Measurements from ENCODE around the gene ACP4.

ACP4 gene

GRCh38 chr19:50839712-50840655, 49.8 kb downstream of the ACP4 start:
- no peak for DNase-seq (ENCODE audit: low read depth in 2 of 2, low spot score in 1 of 2)

DNA sequence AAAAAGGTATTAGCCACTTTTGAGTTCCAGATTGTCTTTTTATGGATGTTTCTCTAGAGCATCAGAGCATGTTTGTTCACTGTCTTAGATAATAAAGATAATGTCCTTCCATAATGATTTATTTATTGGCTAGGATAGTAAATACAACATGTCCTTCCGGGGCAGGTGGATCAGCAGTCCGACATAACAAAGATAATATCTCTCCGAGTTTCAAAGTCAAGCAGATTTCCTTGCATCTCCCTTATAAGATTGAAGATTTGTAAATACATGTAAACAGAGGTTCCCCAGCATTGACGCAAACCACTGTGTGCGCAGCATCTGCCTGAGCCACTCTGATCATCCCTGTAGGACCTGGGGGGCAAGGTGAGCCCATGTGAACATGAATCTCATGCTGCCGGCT, 51.9 kb downstream of the ACP4 start:
- no peak for DNase-seq (ENCODE audit: low read depth in 2 of 2, low spot score in 1 of 2)

DNA sequence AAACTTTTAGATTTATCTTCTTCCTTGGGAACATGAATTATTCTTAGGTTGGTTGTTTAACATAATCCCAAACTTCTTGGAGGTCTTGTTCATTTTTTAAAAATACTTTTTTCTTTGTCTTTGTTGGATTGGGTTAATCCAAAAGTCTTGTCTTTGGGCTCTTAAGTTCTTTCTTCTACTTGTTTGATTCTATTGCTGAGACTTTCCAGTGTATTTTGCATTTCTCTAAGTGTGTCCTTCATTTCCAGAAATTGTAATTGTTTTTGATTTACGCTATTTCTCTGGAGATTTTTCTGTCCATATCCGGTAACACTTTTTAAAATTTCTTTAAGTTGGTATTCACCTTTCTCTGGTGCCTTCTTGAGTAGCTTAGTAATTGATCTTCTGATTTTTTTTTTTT, 53.0 kb downstream of the ACP4 start:
- DNase-seq (ENCODE audit: low read depth in 2 of 2, low spot score in 1 of 2), result no peak

GRCh38 chr19:50843701-50844221, 53.5 kb downstream of the ACP4 start:
- DNase-seq (ENCODE audit: low read depth in 2 of 2, low spot score in 1 of 2), result no peak

GRCh38 chr19:50844296-50844935, 54.2 kb downstream of the ACP4 start:
- DNase-seq (ENCODE audit: low read depth in 2 of 2, low spot score in 1 of 2), result no peak

Data from stimulated activated CD8-positive, alpha-beta memory T cell treated with anti-CD3 and anti-CD28 coated beads, Interleukin-4, amount 100 ng/mL, for 1 hour (primary cell).